ENCODE measurements around the gene PLPP3. TPM values are rescaled to one million over a fixed set of nuclear protein-coding genes. Genes with fewer than 3 reads are reported as not detected.

Gene PLPP3
- total RNA-seq, 2 donors from 2014 or later, result 164 to 271 TPM

GRCh38 chr1:56541408-56541807, 38.0 kb downstream of the PLPP3 start:
- H3K4me3 ChIP-seq, result no peak overlapping the region
- H3K27me3 ChIP-seq (replicated peaks; ENCODE audit: insufficient read depth), result no peaks in the 10 kb centered on the region
- peaks cover 6% of the 10 kb centered on the region for H3K36me3 ChIP-seq
- no peak for TF ChIP-seq CTCF (IDR thresholded peaks at IDR 0.05)
- H3K27ac ChIP-seq, result no peak overlapping the region
- ATAC-seq (ENCODE audit: insufficient number of reproducible peaks, low FRiP score, low read depth) (no peak), DNase-seq (ENCODE audit: low spot score) (no peak)
- H3K4me1 ChIP-seq (ENCODE audit: control insufficient read depth in 1 of 2, low read depth in 2 of 2), result peaks cover 22 to 56% of the 10 kb centered on the region in 2 donors
- no peaks in the 10 kb centered on the region for H3K9me3 ChIP-seq

DNA sequence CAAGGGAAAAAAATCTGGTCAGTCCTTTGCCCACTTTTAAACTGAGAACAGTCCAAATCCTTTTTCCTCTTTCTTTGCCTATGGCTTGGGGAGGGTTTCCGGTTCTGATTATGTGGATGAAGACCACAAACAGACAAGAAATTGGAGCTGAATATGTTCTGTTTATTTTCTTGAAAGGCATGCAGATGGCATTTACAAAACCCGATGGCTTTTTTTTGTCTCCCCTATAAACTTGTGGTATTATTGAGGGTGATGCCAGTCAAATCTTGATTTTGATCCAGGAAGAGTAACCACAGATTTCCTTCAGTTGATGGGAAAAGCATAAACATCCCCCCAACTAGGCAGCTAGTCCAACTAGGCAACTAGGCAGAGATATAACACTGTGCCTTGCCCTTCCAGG, 38.9 kb downstream of the PLPP3 start:
- H3K4me1 ChIP-seq (ENCODE audit: control insufficient read depth in 1 of 2, low read depth in 2 of 2), result peaks cover 22 to 51% of the 10 kb centered on the region in 2 donors
- no peak overlapping the region for H3K27ac ChIP-seq

GRCh38 chr1:56539520-56539931, 39.8 kb downstream of the PLPP3 start:
- no peak for TF ChIP-seq CTCF (IDR thresholded peaks at IDR 0.05)
- Histone ChIP-seq H3K36me3 (peaks cover 17% of the 10 kb centered on the region), H3K27me3 (replicated peaks; ENCODE audit: insufficient read depth) (no peaks in the 10 kb centered on the region), H3K4me1 (ENCODE audit: control insufficient read depth in 1 of 2, low read depth in 2 of 2) (peaks cover 22 to 47% of the 10 kb centered on the region in 2 donors), H3K27ac (no peak overlapping the region), H3K9me3 (no peaks in the 10 kb centered on the region), H3K4me3 (no peak overlapping the region)
- ATAC-seq (ENCODE audit: insufficient number of reproducible peaks, low FRiP score, low read depth) (no peak), DNase-seq (ENCODE audit: low spot score) (no peak)

More for the DNA sequence above, 38.9 kb downstream of the PLPP3 start:
- Histone ChIP-seq H3K4me3 (no peak overlapping the region), H3K36me3 (peaks cover 15% of the 10 kb centered on the region), H3K9me3 (no peaks in the 10 kb centered on the region), H3K27me3 (replicated peaks; ENCODE audit: insufficient read depth) (no peaks in the 10 kb centered on the region)
- no peak for ATAC-seq (ENCODE audit: insufficient number of reproducible peaks, low FRiP score, low read depth)
- DNase-seq (ENCODE audit: low spot score), result no peak
- TF ChIP-seq CTCF (IDR thresholded peaks at IDR 0.05), result no peak

GRCh38 chr1:56538532-56538931, 40.8 kb downstream of the PLPP3 start:
- peaks cover 22% of the 10 kb centered on the region for H3K36me3 ChIP-seq

DNA sequence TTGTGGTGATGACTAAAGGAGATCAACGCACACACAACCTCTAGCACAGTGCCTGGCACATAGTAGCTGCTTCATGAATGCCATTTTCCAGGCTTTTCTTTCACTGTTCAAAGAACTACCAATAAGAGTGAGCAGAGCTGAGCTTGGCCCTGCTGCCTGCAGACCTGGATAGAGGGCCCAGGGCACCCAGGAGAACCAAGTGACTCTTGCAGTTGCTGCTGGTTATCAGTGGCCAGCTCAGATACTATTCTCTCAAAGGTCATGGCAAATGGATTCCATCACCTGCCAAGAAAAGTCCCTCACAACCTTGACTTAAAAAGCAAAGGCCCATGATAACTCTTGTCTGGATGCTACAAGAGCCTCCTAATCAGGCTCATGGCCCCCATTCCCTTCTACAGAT, 41.7 kb downstream of the PLPP3 start:
- H3K4me3 ChIP-seq, result no peak overlapping the region
- no peak overlapping the region for H3K27ac ChIP-seq
- H3K36me3 ChIP-seq, result peaks cover 22% of the 10 kb centered on the region
- no peaks in the 10 kb centered on the region for H3K9me3 ChIP-seq
- peaks cover 22 to 38% of the 10 kb centered on the region in 2 donors for H3K4me1 ChIP-seq (ENCODE audit: control insufficient read depth in 1 of 2, low read depth in 2 of 2)
- no peak for DNase-seq (ENCODE audit: low spot score)
- no peak for ATAC-seq (ENCODE audit: insufficient number of reproducible peaks, low FRiP score, low read depth)
- no peaks in the 10 kb centered on the region for H3K27me3 ChIP-seq (replicated peaks; ENCODE audit: insufficient read depth)
- no peak for TF ChIP-seq CTCF (IDR thresholded peaks at IDR 0.05)

More at GRCh38 chr1:56538532-56538931, 40.8 kb downstream of the PLPP3 start:
- H3K4me3 ChIP-seq, result no peak overlapping the region
- H3K4me1 ChIP-seq (ENCODE audit: control insufficient read depth in 1 of 2, low read depth in 2 of 2), result peaks cover 22 to 38% of the 10 kb centered on the region in 2 donors
- H3K9me3 ChIP-seq, result no peaks in the 10 kb centered on the region
- DNase-seq (ENCODE audit: low spot score) (no peak), ATAC-seq (ENCODE audit: insufficient number of reproducible peaks, low FRiP score, low read depth) (no peak)
- H3K27ac ChIP-seq, result no peak overlapping the region
- H3K27me3 ChIP-seq (replicated peaks; ENCODE audit: insufficient read depth), result no peaks in the 10 kb centered on the region
- no peak for TF ChIP-seq CTCF (IDR thresholded peaks at IDR 0.05)

All from thoracic aorta (tissue), 2 donors.